NOMO-1 (cell line): Measurements from ENCODE around the gene FOXJ3.

Experiments
- DNase-seq, 2 experiments: peaks; one replicate each; lab custom pipeline; 2025; ENCODE audit not compliant: unreplicated experiment in 2 of 2; lab: John Stamatoyannopoulos, UW

FOXJ3 gene

DNA sequence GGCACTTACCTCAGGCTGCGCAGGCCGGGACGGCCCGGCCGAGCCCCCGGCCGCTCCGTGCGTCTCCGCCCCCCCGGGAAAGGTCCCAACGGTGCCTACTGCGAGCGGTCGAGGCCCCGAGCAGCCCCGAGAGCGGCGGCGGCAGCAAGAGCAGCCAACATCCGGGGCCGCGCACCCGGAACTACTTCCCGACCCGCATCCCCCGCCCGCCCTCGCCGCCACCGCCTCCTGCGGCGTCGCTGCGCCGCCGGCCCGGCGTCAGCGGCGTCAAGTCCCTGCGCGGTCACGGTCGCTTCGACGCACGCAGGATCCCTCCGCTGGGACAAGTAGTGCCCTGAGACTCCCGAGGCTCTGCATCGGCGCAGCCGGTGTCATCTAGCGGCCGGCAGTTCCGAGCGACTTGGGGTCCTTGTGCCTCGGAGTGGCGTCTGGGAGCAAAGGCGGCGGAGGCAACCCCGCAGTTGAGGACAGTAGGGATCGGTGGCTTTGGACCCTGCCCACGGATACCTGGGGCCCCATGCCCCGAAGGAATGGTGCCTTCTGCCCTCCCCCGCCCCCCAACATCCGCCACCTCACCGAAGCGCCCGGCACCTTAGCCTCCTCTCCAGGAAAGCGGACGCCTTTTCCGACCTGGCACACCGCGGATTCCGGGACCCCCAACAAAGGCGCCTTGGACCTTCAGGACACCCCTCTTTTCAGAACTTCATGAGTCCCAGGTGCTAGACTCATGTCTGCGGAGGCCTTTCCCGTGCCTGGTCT is at the start of gene FOXJ3:
TSS of gene FOXJ3 (minus strand) at position 186 of the 759 bp plus-strand sequence. CDS start 24,142 bp downstream, outside the sequence.
- DNase-seq, result peak; percentile 83 to 89

DNA sequence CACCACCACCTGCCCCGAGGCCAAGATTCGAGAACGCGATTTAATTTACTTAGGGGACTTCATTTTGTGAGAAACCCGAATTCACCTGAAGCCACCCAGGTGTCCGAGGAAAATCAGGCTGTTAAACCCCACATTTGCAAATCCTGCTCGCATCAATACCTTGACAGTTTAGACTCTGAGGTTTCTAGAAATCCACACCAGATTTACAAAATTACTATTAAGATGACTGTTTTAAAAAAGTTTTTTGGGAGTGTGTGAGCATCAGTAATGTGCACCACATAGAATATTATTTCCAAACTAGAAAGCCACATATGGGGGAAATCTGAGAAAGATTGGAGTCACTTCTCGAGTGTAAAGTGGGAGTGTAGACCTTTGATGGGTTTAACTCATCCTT is 46.2 kb upstream of the FOXJ3 start:
- DNase-seq, result no peak

DNA sequence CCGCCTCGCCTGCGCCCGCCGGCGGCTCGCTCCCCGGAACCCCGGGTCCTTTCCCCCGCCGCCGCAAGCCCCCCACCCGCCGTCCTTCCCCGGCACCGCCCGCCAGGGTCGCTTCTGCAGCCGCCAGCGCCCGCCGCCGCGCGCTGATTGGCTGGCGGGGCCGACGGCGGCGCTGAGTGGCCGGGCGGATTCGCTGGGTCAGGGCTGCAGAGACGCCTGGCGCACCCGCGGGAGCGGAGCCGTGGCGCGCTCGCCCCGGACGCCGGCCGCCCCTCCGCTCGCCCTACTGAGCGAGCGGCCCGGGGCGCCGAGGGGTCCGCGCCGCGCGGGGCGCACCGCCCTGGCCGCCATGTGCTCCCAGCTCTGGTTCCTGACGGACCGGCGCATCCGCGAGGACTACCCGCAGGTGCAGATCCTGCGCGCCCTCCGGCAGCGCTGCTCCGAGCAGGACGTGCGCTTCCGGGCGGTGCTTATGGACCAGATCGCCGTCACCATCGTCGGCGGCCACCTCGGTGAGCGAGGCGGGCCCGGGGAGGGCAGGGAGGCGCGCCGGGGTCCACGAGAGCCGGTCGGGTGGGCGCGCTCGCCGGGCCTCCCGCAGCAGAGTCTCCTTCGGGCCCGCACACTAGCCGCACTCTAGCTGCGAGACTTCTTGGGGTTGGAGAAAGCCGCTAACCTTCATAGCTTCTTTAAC is 45.7 kb upstream of the FOXJ3 start, which contains the start of gene RIMKLA:
TSS of gene RIMKLA (plus strand) at position 207 of the 694 bp plus-strand sequence. CDS start at position 350, 143 bp downstream.
- DNase-seq, result peak; percentile 32 to 42

DNA sequence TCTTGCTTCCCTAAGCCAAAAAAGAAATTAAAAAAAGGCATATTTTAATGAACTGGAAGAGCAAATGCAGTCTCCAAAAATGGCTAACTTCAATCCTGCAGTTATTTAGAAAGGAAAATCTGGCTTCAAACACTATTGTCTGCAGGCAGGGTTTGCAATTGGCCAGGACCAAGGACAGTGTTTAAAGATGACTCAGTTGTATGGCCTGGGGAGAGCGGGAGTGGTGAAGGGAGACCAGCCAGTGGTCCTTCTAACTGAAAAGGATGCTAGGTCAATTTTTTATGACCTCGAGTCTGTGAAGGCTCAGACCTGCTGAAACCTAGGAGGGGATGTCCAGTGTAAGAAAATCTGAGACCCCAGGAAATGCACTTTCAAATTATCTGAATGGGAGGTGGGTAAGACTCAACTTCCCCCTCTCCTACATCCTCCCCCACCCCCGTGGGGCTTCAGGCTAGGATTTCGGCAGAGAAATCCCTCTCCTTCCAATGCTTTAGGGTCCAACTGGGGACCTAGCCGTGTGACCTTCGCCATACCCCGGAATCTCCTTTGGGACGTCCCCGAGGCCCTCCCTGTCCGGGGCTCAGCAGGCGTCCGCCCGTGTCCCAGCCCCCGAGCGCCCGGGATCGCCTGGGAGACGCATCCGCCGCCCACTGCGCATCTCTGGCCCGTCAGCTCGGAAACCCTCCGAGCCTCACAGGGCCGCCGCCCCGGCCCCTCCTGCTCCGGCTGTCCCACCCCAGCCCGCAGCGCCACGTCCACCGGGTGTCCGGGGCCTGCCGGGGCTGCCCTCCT is 45.0 kb upstream of the FOXJ3 start:
- peak; percentile 5 to 34 for DNase-seq

DNA sequence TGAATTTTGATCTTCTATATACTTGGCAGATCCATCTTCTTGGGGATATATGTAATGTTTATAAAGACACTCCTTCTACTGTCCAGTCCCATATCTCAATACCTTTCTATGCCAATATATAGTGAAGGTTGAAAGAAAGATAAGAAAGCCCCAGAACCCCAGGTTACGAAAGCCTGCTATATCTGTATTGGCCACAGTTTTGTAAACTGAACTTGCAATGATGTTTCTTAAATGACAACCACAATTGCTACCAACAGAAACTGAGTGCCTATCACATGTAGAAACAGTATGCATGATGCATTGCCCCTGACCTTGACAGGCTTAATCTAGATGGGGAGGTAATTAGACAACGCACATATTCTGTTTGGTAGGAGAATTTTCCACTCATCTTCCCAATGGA is 37.8 kb upstream of the FOXJ3 start:
- no peak for DNase-seq

DNA sequence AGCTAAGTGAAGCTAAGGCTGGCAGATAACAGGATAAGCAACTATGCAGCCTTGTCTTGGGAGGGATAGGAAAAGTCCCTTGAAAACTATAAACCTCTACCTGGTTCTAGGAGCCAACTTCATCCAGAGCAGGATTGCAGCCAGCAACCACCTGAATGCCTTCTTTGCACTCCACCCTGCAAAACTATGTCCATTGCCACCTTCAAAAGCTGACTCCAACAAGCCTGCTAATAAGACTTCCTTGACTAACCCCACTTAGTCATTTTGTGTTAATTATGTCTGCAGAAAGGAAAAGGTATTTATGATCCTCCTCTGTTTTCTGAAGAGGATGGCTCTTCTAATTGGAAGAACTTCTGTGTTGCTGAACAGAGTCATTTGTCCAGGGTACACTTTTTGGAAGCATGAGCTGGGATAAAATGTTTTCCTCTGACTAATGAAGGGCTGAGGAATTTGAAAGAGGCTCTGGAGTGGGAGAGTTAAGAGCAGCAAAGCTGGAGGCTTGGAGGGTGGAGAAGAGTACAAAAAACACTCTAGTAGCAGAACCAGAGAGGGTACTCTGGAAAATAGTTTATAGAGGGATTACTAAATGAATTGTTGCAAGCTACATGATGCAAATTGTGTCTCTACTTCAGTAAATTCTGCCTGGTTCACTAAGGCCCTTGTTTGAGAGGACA is 36.0 kb upstream of the FOXJ3 start:
- no peak for DNase-seq

DNA sequence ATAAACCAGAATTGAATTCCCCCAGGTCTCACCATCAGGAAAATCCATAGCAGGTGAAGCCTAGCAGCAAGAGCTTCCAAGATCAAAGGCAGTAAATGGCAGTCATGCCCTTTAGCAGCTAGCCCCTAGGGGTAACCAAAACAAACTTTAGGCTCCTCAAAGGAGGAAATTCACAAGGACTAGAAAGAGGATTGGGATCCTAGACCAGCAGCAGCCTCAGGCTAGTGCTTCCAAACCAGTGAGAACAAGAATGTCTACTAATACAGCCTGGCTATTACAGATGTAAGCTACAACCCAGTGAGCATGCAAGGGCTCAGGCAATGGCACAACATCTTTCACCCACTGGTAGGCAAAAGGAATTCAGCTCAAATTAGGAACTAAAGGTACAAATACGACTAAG is 34.4 kb upstream of the FOXJ3 start:
- no peak for DNase-seq

DNA sequence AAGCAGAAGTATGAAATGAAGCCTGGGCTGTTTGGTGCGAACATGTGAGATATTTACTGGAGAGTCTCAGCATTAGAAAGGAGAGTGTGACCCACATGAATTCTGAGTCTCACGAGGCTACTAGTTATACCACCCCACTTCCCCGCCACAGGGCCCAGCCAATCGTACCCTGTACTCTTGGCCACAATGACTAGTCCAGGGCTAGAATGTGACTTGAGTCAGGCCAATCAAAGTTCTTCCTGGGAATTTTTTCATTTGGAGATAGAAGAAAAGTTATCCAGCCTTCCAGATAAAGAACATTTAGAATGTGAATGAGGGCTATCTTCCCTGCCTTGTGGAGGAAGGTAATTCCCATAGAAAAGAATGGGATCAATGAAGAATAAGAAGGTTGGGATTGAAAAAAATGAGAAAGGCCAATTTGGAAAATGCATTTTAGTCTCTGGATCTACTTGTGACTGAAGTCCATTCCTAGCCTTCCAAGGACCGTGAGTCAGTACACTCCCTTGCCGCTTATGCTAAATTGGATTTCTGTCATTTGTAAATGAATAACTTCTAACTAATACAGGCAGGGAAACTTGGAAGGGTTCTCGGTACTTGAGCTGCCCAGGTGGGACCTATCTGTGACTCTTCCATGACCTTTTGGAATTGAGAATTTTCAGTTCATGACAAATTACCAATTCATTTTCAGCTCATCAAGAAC is 33.2 kb upstream of the FOXJ3 start:
- DNase-seq, result no peak

DNA sequence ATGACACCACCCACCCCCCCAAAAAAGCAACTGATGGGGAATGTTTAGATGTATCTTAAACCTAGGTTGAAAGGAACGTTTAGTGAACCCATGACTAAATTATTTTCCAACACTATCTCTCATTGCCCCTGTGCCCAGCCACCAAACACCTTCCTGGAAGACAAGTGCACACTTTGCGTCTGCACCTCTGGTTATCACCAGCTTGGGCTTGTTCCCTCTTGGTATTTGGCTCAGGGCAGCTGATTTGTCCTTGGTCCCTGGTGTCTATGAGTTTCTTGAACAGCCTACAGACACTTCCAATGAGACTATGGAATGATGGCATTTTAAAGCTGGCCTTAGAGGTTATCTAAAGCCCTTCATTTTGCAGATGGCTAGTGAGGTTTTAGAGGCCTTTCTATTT is 30.1 kb upstream of the FOXJ3 start:
- no peak for DNase-seq

DNA sequence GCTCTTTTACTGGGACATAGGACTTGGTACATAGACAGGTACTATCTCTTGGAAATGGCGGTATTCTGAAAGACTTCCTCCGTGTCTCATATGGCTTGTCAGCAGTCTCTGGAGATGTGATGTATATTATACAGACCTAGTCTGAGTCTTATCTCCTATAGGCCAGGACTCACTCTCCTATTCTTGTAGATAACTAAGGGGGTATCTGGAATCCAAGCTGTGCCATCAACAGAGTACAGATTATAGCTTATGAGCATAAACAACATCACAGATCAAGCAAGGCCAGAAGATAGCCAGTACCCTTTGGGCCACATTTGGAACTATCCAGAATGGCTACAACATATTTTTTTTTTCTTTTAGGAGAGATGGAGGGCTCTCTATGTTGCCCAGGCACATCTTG is 29.5 kb upstream of the FOXJ3 start:
- no peak for DNase-seq

DNA sequence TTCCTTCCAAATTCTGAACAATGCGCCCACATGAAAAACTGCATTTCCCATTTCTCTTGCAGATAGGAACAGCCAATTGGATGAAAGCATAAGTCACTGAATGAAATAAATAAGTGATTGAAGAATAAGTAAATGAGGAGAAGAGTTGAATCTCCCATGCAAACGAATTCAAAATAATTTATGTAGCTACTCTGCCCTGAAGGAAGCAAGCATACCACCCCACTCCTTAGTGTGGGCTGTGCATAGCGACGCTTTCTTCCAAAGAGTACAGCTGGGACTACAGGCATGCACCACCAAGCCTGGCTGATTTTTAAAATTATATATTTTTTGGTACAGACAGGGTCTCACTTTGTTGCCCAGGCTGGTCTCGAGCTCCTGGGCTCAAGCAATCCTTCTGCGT is 29.1 kb upstream of the FOXJ3 start:
- DNase-seq, result no peak

DNA sequence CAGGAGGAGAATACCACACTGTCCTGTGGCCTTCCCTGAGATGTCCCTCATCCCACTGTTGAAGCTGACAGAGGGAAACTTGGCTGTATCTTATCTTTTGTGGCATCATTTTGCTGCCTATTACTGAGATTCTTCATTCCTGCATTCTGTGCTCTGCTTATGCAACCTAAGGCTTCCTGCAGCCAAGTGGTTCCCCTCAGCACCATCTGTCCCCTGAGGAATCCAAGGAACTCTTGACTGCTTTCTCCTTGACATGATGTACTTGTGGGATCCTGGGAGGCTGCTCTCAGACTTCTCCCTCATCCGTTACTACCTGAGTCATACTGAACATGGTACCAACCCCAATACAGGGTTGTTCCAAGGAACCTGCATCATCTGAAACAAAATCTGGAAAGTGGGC is 24.4 kb upstream of the FOXJ3 start:
- DNase-seq, result no peak

DNA sequence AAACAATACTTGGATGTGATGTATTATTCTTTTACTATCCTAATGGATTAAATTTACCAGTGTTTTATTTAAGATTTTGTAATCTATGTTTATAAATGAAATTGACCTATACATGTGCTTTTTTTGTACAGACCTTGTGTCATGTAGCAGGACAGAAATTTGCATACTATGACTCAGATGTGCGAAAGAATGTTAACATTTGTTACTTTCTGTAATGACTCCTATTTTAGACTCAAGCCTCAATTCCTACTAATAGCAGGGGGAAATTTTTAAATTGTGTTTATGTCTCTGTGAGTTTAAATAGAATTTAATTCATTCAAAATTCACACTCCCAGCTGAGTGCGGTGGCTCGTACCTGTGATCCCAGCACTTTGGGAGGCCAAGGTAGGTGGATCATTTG is 23.8 kb upstream of the FOXJ3 start:
- DNase-seq, result no peak

DNA sequence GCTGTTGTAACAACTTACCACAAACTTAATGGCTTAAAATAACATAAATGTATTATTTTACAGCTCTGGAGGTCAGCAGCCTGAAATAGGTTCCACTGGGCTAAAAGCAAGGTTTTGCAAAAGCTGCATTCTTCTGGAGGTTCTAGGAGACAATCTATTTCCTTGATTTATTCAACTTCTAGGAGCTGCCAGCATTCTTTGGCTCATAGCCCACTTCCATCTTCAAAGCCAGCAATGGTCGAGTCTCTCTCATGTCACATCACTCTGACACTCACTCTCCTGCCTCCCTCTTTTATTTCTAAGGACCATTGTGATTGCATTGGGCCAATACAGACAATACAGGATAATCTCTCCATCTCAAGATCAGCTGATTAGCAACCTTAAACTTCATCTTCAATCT is 15.1 kb upstream of the FOXJ3 start:
- DNase-seq, result no peak

DNA sequence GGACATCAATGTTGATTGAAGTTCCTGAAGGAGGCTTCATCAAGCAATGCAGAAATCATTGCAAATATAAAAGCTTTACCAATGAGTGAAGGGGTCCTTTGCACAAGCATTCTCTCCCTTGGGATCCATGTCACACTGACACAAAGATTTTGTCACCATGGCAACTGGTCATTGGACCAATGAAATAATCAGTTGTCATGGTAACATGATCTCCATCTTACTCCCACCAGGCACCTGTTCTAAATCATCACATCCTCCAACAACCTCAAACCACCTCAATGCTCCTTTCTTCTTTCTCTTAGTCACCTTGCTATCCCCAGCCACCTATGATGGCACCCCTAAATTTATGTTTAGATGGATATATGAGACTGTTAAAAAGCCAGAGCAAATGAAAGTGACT is 13.5 kb upstream of the FOXJ3 start:
- no peak for DNase-seq

DNA sequence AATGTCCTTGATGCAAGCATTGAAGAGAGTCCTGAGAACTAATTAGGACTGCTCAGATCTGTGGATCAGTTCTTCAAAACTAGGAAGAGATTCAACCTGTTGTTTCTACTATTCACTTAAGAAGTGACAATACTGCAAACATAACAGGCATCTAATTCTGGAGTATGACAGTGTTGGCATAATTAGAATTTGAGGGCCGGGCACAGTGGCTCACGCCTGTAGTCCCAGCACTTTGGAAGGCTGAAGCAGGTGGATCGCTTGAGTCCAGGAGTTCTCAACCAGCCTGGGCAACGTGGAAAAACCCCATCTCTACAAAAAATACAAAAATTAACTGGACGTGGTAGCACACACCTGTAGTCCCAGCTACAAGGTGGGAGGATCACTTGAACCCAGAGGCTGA is 8.0 kb upstream of the FOXJ3 start:
- no peak for DNase-seq

DNA sequence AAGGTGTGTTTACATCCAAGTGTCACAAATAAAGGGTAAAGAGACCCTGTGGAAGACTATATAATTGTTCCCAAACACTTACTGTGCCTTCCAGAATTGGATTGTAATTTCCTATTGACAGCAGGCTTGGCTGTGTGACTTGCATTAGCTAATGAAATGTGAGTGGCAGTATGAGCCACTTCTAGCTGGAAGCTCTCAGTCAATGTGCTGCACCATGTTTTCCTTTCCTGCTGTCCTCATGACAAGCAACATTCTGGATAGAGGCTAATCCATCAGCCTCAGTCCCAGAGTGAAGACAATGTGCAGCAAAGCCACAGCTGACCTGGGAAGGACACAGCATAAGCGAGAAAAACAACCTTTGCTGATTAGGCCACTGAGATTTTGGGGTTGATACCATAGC is 5.9 kb upstream of the FOXJ3 start:
- DNase-seq, result no peak

DNA sequence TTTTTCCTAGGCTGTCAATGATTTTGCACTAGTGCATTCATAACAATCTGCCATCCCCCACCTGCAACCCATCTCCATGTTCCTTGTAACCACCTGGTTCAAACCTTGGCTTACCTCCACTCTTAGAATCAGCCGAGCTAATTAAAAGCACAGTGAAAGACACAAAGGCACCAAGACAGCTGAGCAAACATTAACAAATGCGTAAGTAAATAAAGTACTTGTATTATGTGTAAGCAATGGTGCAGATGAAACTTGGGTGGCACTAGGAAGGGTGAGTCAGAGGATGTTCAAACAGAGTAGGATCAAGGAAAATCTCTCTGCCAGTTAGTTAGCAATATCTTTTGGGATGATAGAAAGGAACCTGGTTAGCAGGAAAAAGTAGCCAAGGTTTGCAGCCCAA is 5.1 kb upstream of the FOXJ3 start:
- no peak for DNase-seq

DNA sequence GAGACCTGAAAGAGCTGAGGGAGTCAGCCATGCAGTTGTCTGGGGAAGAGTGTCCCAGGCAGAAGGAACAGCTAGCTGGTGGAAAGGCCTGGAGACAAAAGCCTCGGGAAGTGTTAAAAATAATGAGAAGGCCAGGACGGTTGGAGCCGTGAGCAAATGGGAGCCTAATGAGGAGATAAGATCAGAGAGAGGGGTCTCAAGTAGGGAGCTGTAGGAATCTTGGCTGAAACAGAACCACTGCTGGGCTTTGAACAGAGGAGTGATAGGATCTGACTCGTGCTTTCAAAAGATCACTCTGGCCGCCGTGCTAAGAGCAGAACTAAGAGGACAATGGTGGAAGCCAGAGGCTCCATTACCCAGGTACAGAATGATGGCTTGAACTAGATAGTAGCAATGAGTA is 1.9 kb upstream of the FOXJ3 start:
- no peak for DNase-seq

DNA sequence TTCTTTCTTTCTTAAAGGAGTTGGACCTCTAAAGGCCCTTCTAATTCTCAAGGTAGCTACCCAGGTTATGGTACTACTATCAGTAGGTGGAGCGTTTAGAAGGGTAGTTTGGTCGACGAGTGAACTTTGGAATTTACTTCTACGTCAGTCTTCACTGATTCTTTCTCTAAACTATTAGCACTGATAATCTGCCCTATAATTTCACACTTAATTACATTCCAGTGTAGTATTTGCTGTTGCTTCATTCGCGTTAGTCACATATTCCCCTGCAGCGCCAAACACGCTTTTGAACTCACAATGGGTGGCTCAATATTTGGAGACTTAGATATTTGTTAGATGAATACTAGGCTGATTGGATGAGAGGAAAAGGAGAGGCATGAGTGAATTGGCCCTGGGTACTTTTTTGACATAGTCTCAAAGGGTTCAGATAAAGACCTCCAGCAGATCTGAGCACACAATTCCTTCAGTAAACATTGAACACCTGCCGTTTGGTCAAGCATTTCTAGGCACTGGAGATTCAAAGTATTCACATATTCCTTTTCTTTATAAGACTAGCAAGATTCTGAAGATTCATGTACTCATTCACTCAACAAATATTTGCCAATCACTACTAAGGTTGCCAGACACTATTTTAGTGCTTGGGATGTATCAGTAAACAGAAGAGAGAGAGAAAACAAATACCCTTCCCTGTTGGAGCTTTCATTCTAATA is 929 bp upstream of the FOXJ3 start:
- peak; percentile 1 to 21 for DNase-seq
